Erythroblast (primary cell): ENCODE data around the gene SEPTIN5.

Experiments
- GATA1 ChIP-seq: IDR thresholded peaks from 2 replicates; pipeline ENCODE4 v1.6.1; 2011; ENCODE audit warnings: low read depth, mild to moderate bottlenecking, control low read depth, low read length, moderate library complexity
- POLR2A ChIP-seq: IDR thresholded peaks from 2 replicates; pipeline ENCODE4 v1.6.1; 2011; ENCODE audit warnings: mild to moderate bottlenecking, low read length

DNA sequence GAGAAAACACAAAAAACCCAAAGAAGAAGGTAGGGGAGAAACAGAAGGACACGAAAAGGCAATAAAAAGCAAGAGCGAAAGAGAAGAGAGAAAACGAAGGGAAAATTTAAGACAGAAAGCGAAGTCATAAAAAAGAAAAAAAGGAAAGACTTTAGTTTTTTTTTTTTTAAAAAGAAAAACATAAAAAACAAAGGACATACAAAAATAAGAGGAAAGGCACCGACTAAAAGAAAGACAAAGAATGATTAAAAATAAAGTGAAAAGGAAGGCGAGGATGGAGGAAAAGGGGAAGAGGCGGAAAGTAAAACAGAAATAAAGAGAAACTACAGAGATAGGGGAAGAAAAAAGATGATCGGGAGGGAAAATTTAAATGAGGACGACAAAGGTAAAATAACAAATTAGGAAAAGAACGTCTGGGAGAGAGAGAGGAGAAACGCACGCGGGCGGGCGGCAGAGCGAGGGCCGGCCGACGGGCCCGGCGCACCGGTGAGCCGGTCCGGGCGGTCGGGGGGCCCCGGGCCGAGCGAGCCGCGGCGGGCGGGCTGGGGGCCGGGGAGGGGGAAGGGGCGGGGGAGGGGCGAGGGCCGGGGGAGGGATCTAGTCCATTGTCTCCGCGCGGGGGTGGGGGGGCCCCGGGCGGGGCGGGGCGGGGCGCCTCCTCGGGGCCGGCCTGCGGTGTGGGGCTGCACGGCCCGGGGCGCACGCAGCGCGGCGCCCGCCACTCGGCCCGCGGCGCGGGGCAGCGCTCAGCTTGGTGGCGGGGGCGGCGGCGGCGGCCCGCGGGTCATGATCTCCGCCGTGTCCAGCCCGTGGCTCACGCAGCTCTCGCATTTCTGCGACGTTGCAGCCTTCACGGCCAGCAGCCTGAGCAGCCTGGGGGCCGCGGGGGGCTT lies 46.0 kb downstream of the SEPTIN5 start, which contains the start of gene TBX1:
- TF ChIP-seq POLR2A (no peak), GATA1 (no peak)
